H1 (cell line): ENCODE measurements around the gene KIF4A. TPM values are rescaled to one million over a fixed set of nuclear protein-coding genes. Genes with fewer than 3 reads are reported as not detected.

Experiments
- CTCF ChIA-PET: fragments of 300-600 bp; sonication (Branson Sonifier 250); formaldehyde crosslinking; loops from one replicate; lab custom pipeline; 2021; ENCODE audit not compliant: partially characterized antibody; lab: Charles Lee
- POLR2A ChIA-PET: fragments of 300-600 bp; sonication (Branson Sonifier 250); formaldehyde crosslinking; loops from one replicate; lab custom pipeline; 2021; ENCODE audit warnings: inconsistent platforms; ENCODE audit not compliant: partially characterized antibody; lab: Charles Lee
- DNase-seq, 2 experiments: peaks; one replicate each; pipeline versions ENCODE4 v3.0.0 to v3.0.0-alpha.2; 2010 to 2022; ENCODE audit warnings: low spot score in 2 of 2, low read depth in 1 of 2, mixed read lengths in 1 of 2
- FAIRE-seq: peaks from 2 replicates; lab custom pipeline; 2011; peaks lifted over from hg19 to GRCh38; lab: Jason Lieb, UNC
- H2AFZ ChIP-seq: 2 replicates; pipeline ENCODE4 v1.8.1; 2012; ENCODE audit warnings: low read length, inconsistent platforms
- H2AK5ac ChIP-seq: 2 replicates; pipeline ENCODE4 v1.6.1; 2013; ENCODE audit warnings: low read depth, low read length
- H2BK120ac ChIP-seq: replicated peaks from 2 replicates; pipeline ENCODE3; 2013; ENCODE audit warnings: low read depth, low read length, inconsistent platforms
- H2BK12ac ChIP-seq: 2 replicates; pipeline ENCODE4 v1.6.1; 2013; ENCODE audit warnings: low read depth, low read length
- H2BK15ac ChIP-seq: 2 replicates; pipeline ENCODE4 v1.6.1; 2013; ENCODE audit warnings: low read length
- H2BK20ac ChIP-seq: 2 replicates; pipeline ENCODE4 v1.6.1; 2013; ENCODE audit warnings: low read length
- H2BK5ac ChIP-seq: 2 replicates; pipeline ENCODE4 v1.6.1; 2013; ENCODE audit warnings: low read depth, low read length
- H3K14ac ChIP-seq: 2 replicates; pipeline ENCODE4 v1.6.1; 2013; ENCODE audit warnings: inconsistent platforms; ENCODE audit not compliant: insufficient read length
- H3K18ac ChIP-seq: 2 replicates; pipeline ENCODE4 v1.6.1; 2013; ENCODE audit warnings: low read length; ENCODE audit errors: extremely low read depth
- H3K23ac ChIP-seq: 2 replicates; pipeline ENCODE4 v1.6.1; 2013; ENCODE audit warnings: inconsistent platforms; ENCODE audit not compliant: insufficient read length
- H3K23me2 ChIP-seq: 2 replicates; pipeline ENCODE4 v1.6.1; 2013; ENCODE audit warnings: low read depth, low read length
- H3K27ac ChIP-seq: 2 replicates; pipeline ENCODE4 v1.6.1; 2011; ENCODE audit warnings: low read depth, low read length, inconsistent platforms
- H3K27me3 ChIP-seq, 4 experiments: replicated peaks in 1 of 4; 1 replicate in 1 of 4; 2 replicates in 3 of 4; pipeline versions ENCODE4 v1.6.1 to v1.8.1; 2011 to 2013; ENCODE audit warnings: low read length in 3 of 4, mild to moderate bottlenecking in 3 of 4, inconsistent platforms in 2 of 4, mixed read lengths in 2 of 4, moderate library complexity in 1 of 4; ENCODE audit not compliant: control insufficient read depth in 3 of 4, insufficient read depth in 3 of 4; ENCODE audit errors: extremely low read depth in 1 of 4
- H3K36me3 ChIP-seq, 4 experiments: 2 replicates each; pipeline versions ENCODE4 v1.6.1 to v1.8.1; 2011 to 2013; ENCODE audit warnings: mild to moderate bottlenecking in 4 of 4, low read length in 3 of 4, moderate library complexity in 2 of 4, control low read depth in 1 of 4, inconsistent platforms in 1 of 4; ENCODE audit not compliant: insufficient read depth in 4 of 4, control insufficient read depth in 2 of 4
- H3K4ac ChIP-seq: replicated peaks from 2 replicates; pipeline ENCODE3; 2013; ENCODE audit warnings: low read length, low read depth, mixed read lengths, inconsistent platforms; ENCODE audit not compliant: insufficient read length
- H3K4me1 ChIP-seq, 4 experiments: replicated peaks in 1 of 4; 1 replicate in 1 of 4; 2 replicates in 3 of 4; pipeline versions ENCODE4 v1.6.1 to v1.8.1; 2011 to 2013; ENCODE audit warnings: low read length in 3 of 4, inconsistent platforms in 2 of 4, mixed read lengths in 1 of 4; ENCODE audit not compliant: insufficient read depth in 4 of 4, control insufficient read depth in 3 of 4
- H3K4me2 ChIP-seq, 2 experiments: 2 replicates each; pipeline versions ENCODE4 v1.6.1 to v1.8.1; 2011 to 2013; ENCODE audit warnings: low read depth in 2 of 2, low read length in 2 of 2, control low read depth in 1 of 2, inconsistent platforms in 1 of 2, mild to moderate bottlenecking in 1 of 2; ENCODE audit not compliant: insufficient read depth in 1 of 2
- H3K4me3 ChIP-seq, 4 experiments: fragments of 200-600, 300-600 bp in 1 of 4; sonication (generic), shearing (Covaris generic), sonication (Bioruptor Twin) in 1 of 4; 2 replicates each; pipeline versions ENCODE4 v1.5.1 to v1.8.1; 2011 to 2016; ENCODE audit warnings: low read length in 4 of 4, low read depth in 3 of 4, control low read depth in 2 of 4, inconsistent platforms in 2 of 4, mild to moderate bottlenecking in 2 of 4, mixed read lengths in 1 of 4, moderate library complexity in 1 of 4; ENCODE audit not compliant: insufficient read depth in 2 of 4; ENCODE audit errors: extremely low read depth in 1 of 4
- H3K56ac ChIP-seq: replicated peaks from 2 replicates; pipeline ENCODE3; 2013; ENCODE audit warnings: low read depth, mild to moderate bottlenecking, mixed read lengths, low read length, inconsistent platforms; ENCODE audit not compliant: insufficient read length
- H3K79me1 ChIP-seq: 2 replicates; pipeline ENCODE4 v1.6.1; 2013; ENCODE audit warnings: low read depth, low read length, control low read depth
- H3K79me2 ChIP-seq, 2 experiments: 2 replicates each; pipeline versions ENCODE4 v1.6.1 to v1.8.1; 2012 to 2013; ENCODE audit warnings: low read length in 2 of 2, mild to moderate bottlenecking in 2 of 2, inconsistent platforms in 1 of 2; ENCODE audit not compliant: insufficient read depth in 2 of 2, control insufficient read depth in 1 of 2
- H3K9ac ChIP-seq, 4 experiments: replicated peaks in 1 of 4; 1 replicate in 1 of 4; 2 replicates in 3 of 4; pipeline versions ENCODE4 v1.6.1 to v1.8.1; 2011 to 2013; ENCODE audit warnings: low read depth in 3 of 4, low read length in 3 of 4, control low read depth in 2 of 4, mild to moderate bottlenecking in 2 of 4, moderate library complexity in 2 of 4, inconsistent platforms in 1 of 4; ENCODE audit errors: extremely low read depth in 1 of 4
- H3K9me3 ChIP-seq, 2 experiments: 2 replicates each; pipeline versions ENCODE4 v1.6.1 to v1.8.1; 2012 to 2013; ENCODE audit warnings: mild to moderate bottlenecking in 2 of 2, moderate library complexity in 2 of 2, control low read depth in 1 of 2, inconsistent platforms in 1 of 2, low read depth in 1 of 2, low read length in 1 of 2, mixed read lengths in 1 of 2; ENCODE audit not compliant: insufficient read depth in 2 of 2
- H4K20me1 ChIP-seq, 2 experiments: replicated peaks in 1 of 2; 2 replicates each; pipeline versions ENCODE3 to v1.8.1; 2011 to 2013; ENCODE audit warnings: inconsistent platforms in 2 of 2, low read length in 2 of 2, mild to moderate bottlenecking in 1 of 2; ENCODE audit not compliant: insufficient read depth in 2 of 2, control insufficient read depth in 1 of 2
- H4K5ac ChIP-seq: 2 replicates; pipeline ENCODE4 v1.6.1; 2013; ENCODE audit warnings: low read length, low read depth, mixed read lengths, inconsistent platforms; ENCODE audit not compliant: insufficient read length
- H4K8ac ChIP-seq: 2 replicates; pipeline ENCODE4 v1.8.0; 2013; ENCODE audit warnings: mild to moderate bottlenecking, moderate library complexity, low read length, inconsistent platforms; ENCODE audit not compliant: insufficient read depth; ENCODE audit errors: extremely low read depth
- H4K91ac ChIP-seq: replicated peaks from 2 replicates; pipeline ENCODE3; 2013; ENCODE audit warnings: low read length, mixed read lengths, inconsistent platforms; ENCODE audit not compliant: insufficient read length
- EP300 ChIP-seq, 2 experiments: IDR thresholded peaks; 1 replicate in 1 of 2; 2 replicates in 1 of 2; pipeline ENCODE4 v1.6.1; 2011 to 2012; ENCODE audit warnings: low read depth in 2 of 2, low read length in 2 of 2, mild to moderate bottlenecking in 2 of 2, borderline replicate concordance in 1 of 2, inconsistent platforms in 1 of 2, moderate library complexity in 1 of 2
- PHF8 ChIP-seq: fragments of 200-600 bp; sonication (generic); conservative IDR thresholded peaks from 2 replicates; pipeline ENCODE4 v1.7.1; 2012; ENCODE audit warnings: low read depth, mild to moderate bottlenecking, inconsistent platforms, low read length, moderate library complexity
- RAD21 ChIP-seq, 2 experiments: IDR thresholded peaks in 1 of 2; conservative IDR thresholded peaks in 1 of 2; 2 replicates each; pipeline ENCODE4 v1.6.1; 2011; ENCODE audit warnings: low read depth in 2 of 2, low read length in 2 of 2, improper control_type of control experiment in 1 of 2, inconsistent platforms in 1 of 2, mild to moderate bottlenecking in 1 of 2, moderate library complexity in 1 of 2
- SIRT6 ChIP-seq: IDR thresholded peaks from one replicate; pipeline ENCODE4 v1.7.1; 2012; ENCODE audit warnings: low read length, inconsistent platforms
- TCF12 ChIP-seq: IDR thresholded peaks from 2 replicates; pipeline ENCODE4 v1.6.1; 2011; ENCODE audit warnings: low read depth, mild to moderate bottlenecking, low read length
- WGBS, 2 experiments: shearing (Covaris generic) in 1 of 2; methylation state at CpG; one replicate each; pipeline versions ENCODE4 v1.1.6 to v1.1.7; 2013 to 2015; ENCODE audit warnings: low lambda C conversion rate in 2 of 2, mixed read lengths in 2 of 2, inconsistent platforms in 1 of 2, low coverage in 1 of 2, missing lambda C conversion rate in 1 of 2; ENCODE audit not compliant: insufficient replicate concordance in 2 of 2, insufficient coverage in 1 of 2, insufficient read length in 1 of 2; ENCODE audit errors: extremely low coverage in 1 of 2, missing lambda C conversion rate in 1 of 2; 5-methylcytosine and 5-hydroxymethylcytosine counted together
- polyA plus RNA-seq, 7 experiments: library from polyadenylated mRNA; depleted of rRNA in 3 of 7; stranded (reverse) in 5 of 7; unstranded in 2 of 7; fragments of >200 nt in 5 of 7; fragments of 200-250 nt in 2 of 7; gene quantifications; 1 replicate in 5 of 7; 2 replicates in 1 of 7; 4 replicates in 1 of 7; pipeline versions ENCODE4 v1.2.1 to v1.2.3, GENCODE V29; 2011 to 2013; ENCODE audit warnings: missing spikeins in 2 of 7, mixed read lengths in 2 of 7
- total RNA-seq: library from RNA; stranded (reverse); fragmentation: NEBNext Ultra II Directional; extraction: Animal tissue kit (Norgen Biotek cat#: 25700); gene quantifications from 2 replicates; pipeline ENCODE4 v1.2.1, GENCODE V29; 2021
- TF ChIP-seq, protein P1 (sequence below), 3 experiments: IDR thresholded peaks; 1 replicate in 2 of 3; 2 replicates in 1 of 3; pipeline versions ENCODE4 v1.5.1 to v1.6.1; 2011; ENCODE audit warnings: low read length in 3 of 3, mild to moderate bottlenecking in 3 of 3, inconsistent platforms in 2 of 3, low read depth in 1 of 3, moderate library complexity in 1 of 3; ENCODE audit not compliant: insufficient read depth in 1 of 3; ENCODE audit errors: control extremely low read depth in 1 of 3

Gene KIF4A
- total and polyA plus RNA-seq, 2 of the 8 experiments (the other 6 are each of a cell fraction or from before 2014, with no cell fraction given), result 10.9 to 35.7 TPM

GRCh38 chrX:70262952-70263567, 26.8 kb upstream of the KIF4A start:
- Histone ChIP-seq H2BK12ac (no peak overlapping the region), H3K4me1 (peaks cover 0 to 2% (median 0%) of the 10 kb centered on the region in 4 experiments; a peak in 1 of 7 replicates), H3K9me3 (no peaks in the 10 kb centered on the region), H3K79me2 (no peaks in the 10 kb centered on the region), H3K79me1 (no peaks in the 10 kb centered on the region), H2AK5ac (no peak overlapping the region), H3K23ac (no peak overlapping the region), H2BK120ac (no peak overlapping the region)
- POLR2A ChIA-PET, result interaction anchor here (1.5 kb wide), 1 partner anchor 27 kb away, joined by 3 read pairs; the partner anchor contains the start of genes KIF4A and PDZD11
- peak; percentile 84 for FAIRE-seq
- CTCF ChIA-PET, result interaction anchor here (1.2 to 2.2 kb wide), 5 partner anchors 10 to 68 kb away, joined by 3 to 9 read pairs (median 4); no protein-coding TSS in a partner anchor
- WGBS, 2 experiments, result 7% methylated on average over 6 of the region's 7 CpGs; no CpG with 5 or more reads in 1 of the 2 experiments
- DNase-seq, result peak; percentile 25 to 70
- TF ChIP-seq PHF8 (no peak), RAD21 (IDR thresholded peaks at IDR 0.05 in 1 of 2, conservative IDR thresholded peaks at IDR 0.05 in 1 of 2; ENCODE audit: low read depth in 2 of 2, low read length in 2 of 2) (peak; percentile 73 to 81), EP300 (IDR thresholded peaks at IDR 0.05; ENCODE audit: borderline replicate concordance in 1 of 2, low read depth in 2 of 2, low read length in 2 of 2) (no peak), SIRT6 (no peak), TCF12 (0 out of 2 replicates have a peak, but pooled peaks have one; percentile 35)
- TF ChIP-seq, protein P1, sequence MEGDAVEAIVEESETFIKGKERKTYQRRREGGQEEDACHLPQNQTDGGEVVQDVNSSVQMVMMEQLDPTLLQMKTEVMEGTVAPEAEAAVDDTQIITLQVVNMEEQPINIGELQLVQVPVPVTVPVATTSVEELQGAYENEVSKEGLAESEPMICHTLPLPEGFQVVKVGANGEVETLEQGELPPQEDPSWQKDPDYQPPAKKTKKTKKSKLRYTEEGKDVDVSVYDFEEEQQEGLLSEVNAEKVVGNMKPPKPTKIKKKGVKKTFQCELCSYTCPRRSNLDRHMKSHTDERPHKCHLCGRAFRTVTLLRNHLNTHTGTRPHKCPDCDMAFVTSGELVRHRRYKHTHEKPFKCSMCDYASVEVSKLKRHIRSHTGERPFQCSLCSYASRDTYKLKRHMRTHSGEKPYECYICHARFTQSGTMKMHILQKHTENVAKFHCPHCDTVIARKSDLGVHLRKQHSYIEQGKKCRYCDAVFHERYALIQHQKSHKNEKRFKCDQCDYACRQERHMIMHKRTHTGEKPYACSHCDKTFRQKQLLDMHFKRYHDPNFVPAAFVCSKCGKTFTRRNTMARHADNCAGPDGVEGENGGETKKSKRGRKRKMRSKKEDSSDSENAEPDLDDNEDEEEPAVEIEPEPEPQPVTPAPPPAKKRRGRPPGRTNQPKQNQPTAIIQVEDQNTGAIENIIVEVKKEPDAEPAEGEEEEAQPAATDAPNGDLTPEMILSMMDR (IDR thresholded peaks at IDR 0.05; ENCODE audit: control extremely low read depth in 1 of 3, insufficient read depth in 1 of 3, low read depth in 1 of 3, low read length in 3 of 3), result peak; percentile 60 to 82 (median 78)
- TF ChIP-seq, all 59 proteins: peak for 3
- Histone ChIP-seq H3K36me3 (no peaks in the 10 kb centered on the region), H3K23me2 (no peaks in the 10 kb centered on the region), H3K9ac (no peak overlapping the region), H3K27ac (no peak overlapping the region), H2BK15ac (no peak overlapping the region), H2AFZ (no peak overlapping the region; the same call in 1 of the 2 replicates), H4K5ac (no peak overlapping the region), H4K8ac (no peak overlapping the region), H3K14ac (no peak overlapping the region), H3K18ac (no peak overlapping the region), H3K4me2 (no peak overlapping the region), H4K91ac (no peak overlapping the region), H3K27me3 (no peaks in the 10 kb centered on the region), H3K4me3 (no peak overlapping the region), H3K4ac (no peak overlapping the region), H2BK5ac (no peak overlapping the region), H3K56ac (no peak overlapping the region), H4K20me1 (no peaks in the 10 kb centered on the region), H2BK20ac (no peak overlapping the region)
